Testis (tissue), 3 donors: ENCODE data around the gene RNF128. TPM values are rescaled to one million over a fixed set of nuclear protein-coding genes. Genes with fewer than 3 reads are reported as not detected.

ENCODE experiments used
- DNase-seq: peaks from one replicate; pipeline ENCODE4 v3.0.0-alpha.2; 2019
- H3K27ac ChIP-seq, 2 donors: fragments of 200-600 bp; sonication (generic); one replicate each; pipeline ENCODE4 v1.5.1; 2019
- H3K27me3 ChIP-seq: fragments of 200-600 bp; sonication (generic); one replicate; pipeline ENCODE4 v1.5.1; 2019
- H3K36me3 ChIP-seq: fragments of 200-600 bp; sonication (generic); one replicate; pipeline ENCODE4 v1.5.1; 2017; ENCODE audit warnings: low read depth; ENCODE audit errors: missing control alignments
- H3K4me1 ChIP-seq: fragments of 200-600 bp; sonication (generic); one replicate; pipeline ENCODE4 v1.5.1; 2019
- H3K4me3 ChIP-seq, 2 donors: fragments of 200-600 bp; sonication (generic); one replicate each; pipeline ENCODE4 v1.5.1; 2017 to 2019
- H3K9me3 ChIP-seq: fragments of 200-600 bp; sonication (generic); one replicate; pipeline ENCODE4 v1.5.1; 2017
- CTCF ChIP-seq, 3 experiments: fragments of 450-650 bp in 2 of 3; fragments of 200-600 bp in 1 of 3; sonication (generic) in 1 of 3; IDR thresholded peaks; one replicate each; pipeline ENCODE4 v1.5.1; 2016 to 2019; ENCODE audit warnings: antibody characterized with exemption in 3 of 3, mild to moderate bottlenecking in 2 of 3, moderate library complexity in 1 of 3
- POLR2A ChIP-seq: fragments of 450-650 bp; IDR thresholded peaks from one replicate; pipeline ENCODE4 v1.6.1; 2017; ENCODE audit warnings: antibody characterized with exemption, mild to moderate bottlenecking, moderate library complexity
- WGBS, 2 donors: methylation state at CpG; one replicate each; pipeline ENCODE4 v1.1.5; 2018; 5-methylcytosine and 5-hydroxymethylcytosine counted together
- intact Hi-C: fragments of 100-400 bp; cut with DNase I; formaldehyde crosslinking; loops from one replicate; pipeline ENCODE4 v1.15.1; 2023; ENCODE audit warnings: low total_unique reads
- polyA plus RNA-seq: library from polyadenylated mRNA; stranded (reverse); fragments of 350-450 nt; fragmentation: Illumina TruSeq; extraction: RNeasy Lipid Tissue Mini Kit (QIAGEN cat#74804); gene quantifications from one replicate; pipeline ENCODE4 v1.2.3, GENCODE V29; 2014; ENCODE audit warnings: low read depth, low replicate concordance; ENCODE audit not compliant: insufficient read depth
- total RNA-seq, 2 donors: library from RNA; depleted of rRNA; stranded (reverse); fragments of >200 nt; gene quantifications; one replicate each; pipeline ENCODE4 v1.2.3, GENCODE V29; 2016

The RNF128 gene
- total and polyA plus RNA-seq, 3 donors from 2014 or later, result 1.4 to 1.5 (median 1.5) TPM

DNA sequence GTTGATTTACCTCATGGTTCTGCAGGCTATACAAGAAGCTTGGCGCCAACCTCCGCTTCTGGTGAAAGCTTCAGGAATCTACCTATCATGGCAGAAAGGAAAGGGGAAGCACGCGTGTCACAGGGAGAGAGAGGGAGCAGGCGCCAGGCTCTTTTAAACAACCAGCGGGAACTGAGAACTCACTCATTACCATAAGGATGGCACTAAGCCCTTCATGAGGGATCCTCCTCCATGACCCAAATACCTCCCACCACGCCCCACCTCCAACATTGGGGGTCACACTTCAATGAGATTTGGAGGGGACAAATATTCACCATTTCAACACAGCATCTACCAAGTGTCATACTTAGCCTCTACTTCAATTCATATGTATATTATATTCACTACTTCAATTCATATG is 57.2 kb downstream of the RNF128 start:
- no peaks in the 10 kb centered on the region for H3K9me3 ChIP-seq
- WGBS, 2 donors, result 70 to 74% methylated on average over 5 to 7 of the region's 7 CpGs
- H3K36me3 ChIP-seq, result no peaks in the 10 kb centered on the region
- TF ChIP-seq POLR2A (no peak), CTCF (IDR thresholded peaks at IDR 0.05) (no peak)
- no peak for DNase-seq
- H3K27me3 ChIP-seq, result no peaks in the 10 kb centered on the region
- H3K4me3 ChIP-seq, result no peak overlapping the region
- H3K4me1 ChIP-seq, result no peaks in the 10 kb centered on the region
- intact Hi-C loops, result no loop called here
- H3K27ac ChIP-seq, result no peak overlapping the region

- DNase-seq, result no peak
- H3K4me3 ChIP-seq, result no peak overlapping the region
- no peaks in the 10 kb centered on the region for H3K36me3 ChIP-seq
- no peaks in the 10 kb centered on the region for H3K27me3 ChIP-seq
- WGBS, 2 donors, result 26 to 28% methylated on average over 1 of the region's 1 CpG
- no peaks in the 10 kb centered on the region for H3K4me1 ChIP-seq
- H3K9me3 ChIP-seq, result no peaks in the 10 kb centered on the region
- intact Hi-C loops, result no loop called here
- TF ChIP-seq CTCF (IDR thresholded peaks at IDR 0.05), result no peak
- TF ChIP-seq POLR2A, result no peak
- H3K27ac ChIP-seq, result no peak overlapping the region
Observed at GRCh38 chrX:106791495-106791894, 65.0 kb downstream of the RNF128 start.

GRCh38 chrX:106802063-106802387 is 75.5 kb downstream of the RNF128 start:
- H3K4me3 ChIP-seq, result peak overlapping the region; percentile 64 to 73
- H3K4me1 ChIP-seq, result no peaks in the 10 kb centered on the region
- TF ChIP-seq POLR2A (no peak), CTCF (IDR thresholded peaks at IDR 0.05) (no peak)
- intact Hi-C loops, result no loop called here
- H3K27me3 ChIP-seq, result no peaks in the 10 kb centered on the region
- no peaks in the 10 kb centered on the region for H3K36me3 ChIP-seq
- WGBS, 2 donors, result 2% methylated on average over 11 of the region's 11 CpGs
- H3K9me3 ChIP-seq, result no peaks in the 10 kb centered on the region
- DNase-seq, result no peak
- no peak overlapping the region for H3K27ac ChIP-seq

GRCh38 chrX:106802388-106803275 is 76.1 kb downstream of the RNF128 start, which contains the start of gene TBC1D8B:
Gene TBC1D8B (plus strand): TSS chrX:106802673. CDS start chrX:106802854, 181 bp downstream.
- Histone ChIP-seq H3K36me3 (no peaks in the 10 kb centered on the region), H3K4me1 (no peaks in the 10 kb centered on the region), H3K27me3 (no peaks in the 10 kb centered on the region), H3K27ac (peak within 1 kb of the TSS; percentile 64 to 72), H3K4me3 (peak within 1 kb of the TSS; percentile 64 to 73), H3K9me3 (no peaks in the 10 kb centered on the region)
- peak; percentile 26 for TF ChIP-seq POLR2A
- no peak for TF ChIP-seq CTCF (IDR thresholded peaks at IDR 0.05)
- intact Hi-C loops, result no loop called here
- WGBS, 2 donors, result 0 to 2% methylated on average over 4 to 31 of the region's 36 CpGs
- DNase-seq, result peak; percentile 88
